GM23248 (cell line): ENCODE measurements around the gene ZNF334.

Source experiments
- EZH2 ChIP-seq: fragments of 200-600 bp; sonication (generic); IDR thresholded peaks from 2 replicates; pipeline ENCODE4 v1.6.1; 2018; ENCODE audit warnings: antibody characterized with exemption, mild to moderate bottlenecking; ENCODE audit not compliant: insufficient read depth, poor library complexity, severe bottlenecking
- EZH2phosphoT487 ChIP-seq: fragments of 200-600 bp; sonication (generic); IDR thresholded peaks from 2 replicates; pipeline ENCODE4 v1.6.1; 2018; ENCODE audit warnings: antibody characterized with exemption, moderate library complexity, mild to moderate bottlenecking, low read depth; ENCODE audit not compliant: insufficient read depth

GRCh38 chr20:46530640-46531039 is 17.3 kb upstream of the ZNF334 start:
- no peak for TF ChIP-seq EZH2
- TF ChIP-seq EZH2phosphoT487, result no peak
